ENCODE results near the gene NAALADL2. TPM values are rescaled to one million over a fixed set of nuclear protein-coding genes. Genes with fewer than 3 reads are reported as not detected.

Gene NAALADL2
- total and polyA plus RNA-seq, 2 donors (not counting 1 experiment from before 2014, with no cell fraction given) = not detected

GRCh38 chr3:175246766-175247165 lies 387.6 kb downstream of the NAALADL2 start:
- POLR2A ChIA-PET = no interaction called here
- Histone ChIP-seq H3K27me3 (replicated peaks in 1 of 4; ENCODE audit: control extremely low read depth in 1 of 4, control insufficient read depth in 3 of 4, insufficient read depth in 4 of 4, low read length in 3 of 4) (no peaks in the 10 kb centered on the region), H3K4me1 (ENCODE audit: control insufficient read depth in 2 of 2, insufficient read depth in 2 of 2, low read length in 2 of 2) (no peaks in the 10 kb centered on the region), H4K20me1 (ENCODE audit: control insufficient read depth, insufficient read depth, low read length, poor library complexity, severe bottlenecking) (no peaks in the 10 kb centered on the region), H3K9me3 (ENCODE audit: control extremely low read depth in 1 of 3, control insufficient read depth in 2 of 3, insufficient read depth in 1 of 3, low read length in 2 of 3) (peaks cover 0 to 2% (median 0%) of the 10 kb centered on the region in 3 donors), H2AFZ (ENCODE audit: insufficient read depth, low read depth, low read length, poor library complexity, severe bottlenecking) (no peak overlapping the region), H3K4me2 (replicated peaks; ENCODE audit: low read depth, low read length, poor library complexity, severe bottlenecking) (no peak overlapping the region), H3K79me2 (ENCODE audit: control insufficient read depth, insufficient read depth, low read length) (no peaks in the 10 kb centered on the region), H3K4me3 (ENCODE audit: control extremely low read depth in 1 of 5, extremely low read depth in 1 of 5, insufficient read depth in 1 of 5, low read depth in 2 of 5, low read length in 4 of 5) (no peak overlapping the region), H3K9ac (ENCODE audit: low read length) (no peak overlapping the region), H3K36me3 (replicated peaks in 1 of 2; ENCODE audit: control extremely low read depth in 1 of 2, control insufficient read depth in 1 of 2, extremely low read depth in 1 of 2, insufficient read depth in 2 of 2, low read length in 1 of 2) (no peaks in the 10 kb centered on the region), H3K27ac (ENCODE audit: low read length in 2 of 2) (no peak overlapping the region)
- WGBS (ENCODE audit: insufficient coverage) = no CpG with 5 or more reads among the region's 1 CpG
- H3K9me3 Mint-ChIP-seq (ENCODE audit: insufficient read depth) = no peaks in the 10 kb centered on the region
- H3K4me1 Mint-ChIP-seq = no peaks in the 10 kb centered on the region
- H3K27ac Mint-ChIP-seq = no peak overlapping the region
- intact Hi-C loops (cut with micrococcal nuclease) = no loop called here
- H3K4me3 Mint-ChIP-seq = no peak overlapping the region
- CTCF ChIA-PET = no interaction called here
- ATAC-seq (ENCODE audit: low read depth) = no peak
- no peaks in the 10 kb centered on the region for H3K27me3 Mint-ChIP-seq
- TF ChIP-seq CTCF (IDR thresholded peaks at IDR 0.05) (no peak), EZH2 (IDR thresholded peaks at IDR 0.05; ENCODE audit: borderline replicate concordance, insufficient read depth, low read depth, low read length, poor library complexity, severe bottlenecking) (no peak)
- DNase-seq = no peak

- no peak for TF ChIP-seq CTCF (IDR thresholded peaks at IDR 0.05)
- ChIA-PET POLR2A (no interaction called here), CTCF (no interaction called here)
- no peaks in the 10 kb centered on the region for H3K4me1 Mint-ChIP-seq
- no peaks in the 10 kb centered on the region for H3K27me3 Mint-ChIP-seq
- no peak overlapping the region for H3K27ac Mint-ChIP-seq
- no peaks in the 10 kb centered on the region for H3K36me3 ChIP-seq (replicated peaks in 1 of 2; ENCODE audit: control extremely low read depth in 1 of 2, control insufficient read depth in 1 of 2, extremely low read depth in 1 of 2, insufficient read depth in 2 of 2, low read length in 1 of 2)
- DNase-seq = no peak
- H3K9ac ChIP-seq (ENCODE audit: low read length) = no peak overlapping the region
- H3K9me3 Mint-ChIP-seq (ENCODE audit: insufficient read depth) = no peaks in the 10 kb centered on the region
- no peaks in the 10 kb centered on the region for H3K79me2 ChIP-seq (ENCODE audit: control insufficient read depth, insufficient read depth, low read length)
- no peaks in the 10 kb centered on the region for H3K4me1 ChIP-seq (ENCODE audit: control insufficient read depth in 2 of 2, insufficient read depth in 2 of 2, low read length in 2 of 2)
- no peak overlapping the region for H3K27ac ChIP-seq (ENCODE audit: low read length in 2 of 2)
- peaks cover 0 to 2% (median 0%) of the 10 kb centered on the region in 3 donors for H3K9me3 ChIP-seq (ENCODE audit: control extremely low read depth in 1 of 3, control insufficient read depth in 2 of 3, insufficient read depth in 1 of 3, low read length in 2 of 3)
- ATAC-seq (ENCODE audit: low read depth) = no peak
- no peaks in the 10 kb centered on the region for H4K20me1 ChIP-seq (ENCODE audit: control insufficient read depth, insufficient read depth, low read length, poor library complexity, severe bottlenecking)
- WGBS (ENCODE audit: insufficient coverage) = 100% methylated on average over 1 of the region's 1 CpG
- H2AFZ ChIP-seq (ENCODE audit: insufficient read depth, low read depth, low read length, poor library complexity, severe bottlenecking) = no peak overlapping the region
- no peak overlapping the region for H3K4me3 ChIP-seq (ENCODE audit: control extremely low read depth in 1 of 5, extremely low read depth in 1 of 5, insufficient read depth in 1 of 5, low read depth in 2 of 5, low read length in 4 of 5)
- no peak overlapping the region for H3K4me2 ChIP-seq (replicated peaks; ENCODE audit: low read depth, low read length, poor library complexity, severe bottlenecking)
- H3K4me3 Mint-ChIP-seq = no peak overlapping the region
- intact Hi-C loops (cut with micrococcal nuclease) = no loop called here
- H3K27me3 ChIP-seq (replicated peaks in 1 of 4; ENCODE audit: control extremely low read depth in 1 of 4, control insufficient read depth in 3 of 4, insufficient read depth in 4 of 4, low read length in 3 of 4) = no peaks in the 10 kb centered on the region
These were observed 388.5 kb downstream of the NAALADL2 start for GRCh38 chr3:175247629-175248028.

Data from B cell (primary cell).